ES-I3 (cell line): ENCODE data around the gene ANKRD29.

Experiments used
- H3K36me3 ChIP-seq: 2 replicates; pipeline ENCODE4 v1.6.1; 2013; ENCODE audit warnings: mild to moderate bottlenecking, low read length, control low read depth, moderate library complexity; ENCODE audit not compliant: insufficient read depth
- H3K4me1 ChIP-seq: 2 replicates; pipeline ENCODE4 v1.6.1; 2013; ENCODE audit warnings: mild to moderate bottlenecking, control low read depth, low read length; ENCODE audit not compliant: insufficient read depth
- H3K9ac ChIP-seq: 2 replicates; pipeline ENCODE4 v1.6.1; 2013; ENCODE audit warnings: low read depth, mild to moderate bottlenecking, low read length, moderate library complexity
- H3K9me3 ChIP-seq: 2 replicates; pipeline ENCODE4 v1.6.1; 2013; ENCODE audit warnings: mild to moderate bottlenecking, low read length, moderate library complexity; ENCODE audit not compliant: control insufficient read depth, insufficient read depth

The ANKRD29 gene

GRCh38 chr18:23605941-23606340, 56.8 kb downstream of the ANKRD29 start:
- no peaks in the 10 kb centered on the region for H3K9me3 ChIP-seq
- no peaks in the 10 kb centered on the region for H3K36me3 ChIP-seq
- no peaks in the 10 kb centered on the region for H3K4me1 ChIP-seq
- no peak overlapping the region for H3K9ac ChIP-seq

DNA sequence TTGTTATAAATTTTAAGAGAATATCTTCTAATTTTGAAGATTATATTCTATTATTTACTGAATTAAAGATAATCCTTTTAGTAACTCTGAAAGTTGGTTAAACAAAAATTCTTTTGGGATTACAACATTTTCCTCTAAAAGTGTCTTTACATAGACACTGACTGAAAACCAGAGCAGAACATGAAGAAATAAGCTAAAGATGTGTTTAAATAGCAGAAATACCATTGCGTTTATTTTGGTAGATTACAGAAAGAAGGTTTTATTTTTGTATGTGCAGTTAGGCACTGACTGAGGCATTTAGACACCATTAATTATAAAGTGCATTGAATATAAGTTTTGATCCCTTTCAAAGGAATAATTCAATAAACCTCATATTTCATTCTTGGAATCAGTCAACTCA, 62.9 kb downstream of the ANKRD29 start:
- Histone ChIP-seq H3K4me1 (no peaks in the 10 kb centered on the region), H3K9ac (no peak overlapping the region), H3K9me3 (no peaks in the 10 kb centered on the region), H3K36me3 (no peaks in the 10 kb centered on the region)

DNA sequence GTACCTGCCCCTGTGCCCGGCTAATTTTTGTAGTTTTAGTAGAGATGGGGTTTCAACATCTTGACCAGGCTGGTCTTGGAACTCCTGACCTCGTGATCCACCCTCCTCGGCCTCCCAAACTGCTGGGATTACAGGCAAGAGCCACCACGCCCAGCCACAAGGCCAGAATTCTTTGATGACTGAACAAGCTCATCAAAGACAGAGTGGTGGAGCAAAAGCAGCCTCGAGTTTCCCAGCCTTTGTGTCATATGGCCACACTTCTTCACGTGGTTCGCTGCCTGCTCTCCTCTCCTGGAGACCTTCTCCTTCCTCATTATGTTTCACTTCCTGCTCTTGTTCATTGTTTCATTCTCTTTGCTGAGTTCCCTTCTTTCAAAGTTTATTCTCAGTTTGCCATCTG, 66.5 kb downstream of the ANKRD29 start:
- Histone ChIP-seq H3K36me3 (no peaks in the 10 kb centered on the region), H3K4me1 (no peaks in the 10 kb centered on the region), H3K9ac (no peak overlapping the region), H3K9me3 (no peaks in the 10 kb centered on the region)

DNA sequence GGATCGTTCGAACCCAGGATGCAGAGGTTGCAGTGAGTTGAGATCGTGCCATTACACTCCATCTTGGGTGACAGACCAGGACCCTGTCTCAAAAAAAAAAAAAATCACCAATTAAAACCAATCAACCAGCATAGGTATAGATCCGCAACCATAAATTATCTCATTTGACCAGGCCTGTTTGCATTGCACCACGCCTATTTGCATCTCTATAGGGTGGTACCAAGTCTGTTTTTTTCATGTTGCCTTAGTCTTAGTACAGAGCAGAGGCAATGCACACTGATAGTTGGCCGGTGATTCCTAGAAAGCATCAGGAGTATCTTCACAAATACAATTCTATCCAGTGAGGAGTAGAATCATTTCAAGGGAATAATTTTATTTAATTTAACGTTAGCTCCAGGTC, 67.1 kb downstream of the ANKRD29 start:
- Histone ChIP-seq H3K9me3 (no peaks in the 10 kb centered on the region), H3K36me3 (no peaks in the 10 kb centered on the region), H3K4me1 (no peaks in the 10 kb centered on the region), H3K9ac (no peak overlapping the region)

GRCh38 chr18:23593720-23594119, 69.0 kb downstream of the ANKRD29 start:
- Histone ChIP-seq H3K9ac (no peak overlapping the region), H3K4me1 (no peaks in the 10 kb centered on the region)

DNA sequence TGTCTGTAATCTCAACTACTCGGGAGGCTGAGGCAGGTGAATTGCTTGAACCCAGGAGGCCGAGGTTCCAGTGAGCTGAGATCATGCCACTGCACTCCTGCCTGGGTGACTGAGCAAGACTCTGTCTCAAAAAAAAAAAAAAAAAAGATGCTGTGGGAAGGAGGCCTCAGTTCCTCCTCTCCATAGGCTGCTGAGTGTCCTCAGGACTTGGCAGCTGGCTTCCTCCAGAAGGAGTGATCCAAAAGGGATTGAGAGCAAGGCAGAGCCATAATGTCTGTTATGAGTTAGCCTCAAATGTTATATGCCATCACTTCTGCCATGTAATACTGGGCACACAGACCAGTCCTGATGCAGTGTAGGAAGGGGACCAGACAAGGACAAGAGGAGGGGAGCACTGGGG, 69.8 kb downstream of the ANKRD29 start:
- Histone ChIP-seq H3K9me3 (no peaks in the 10 kb centered on the region), H3K4me1 (no peaks in the 10 kb centered on the region), H3K36me3 (no peaks in the 10 kb centered on the region), H3K9ac (no peak overlapping the region)

More at GRCh38 chr18:23593720-23594119, 69.0 kb downstream of the ANKRD29 start:
- Histone ChIP-seq H3K36me3 (no peaks in the 10 kb centered on the region), H3K9me3 (no peaks in the 10 kb centered on the region)

GRCh38 chr18:23591011-23591410, 71.7 kb downstream of the ANKRD29 start:
- Histone ChIP-seq H3K4me1 (no peaks in the 10 kb centered on the region), H3K9me3 (no peaks in the 10 kb centered on the region), H3K9ac (no peak overlapping the region), H3K36me3 (no peaks in the 10 kb centered on the region)

DNA sequence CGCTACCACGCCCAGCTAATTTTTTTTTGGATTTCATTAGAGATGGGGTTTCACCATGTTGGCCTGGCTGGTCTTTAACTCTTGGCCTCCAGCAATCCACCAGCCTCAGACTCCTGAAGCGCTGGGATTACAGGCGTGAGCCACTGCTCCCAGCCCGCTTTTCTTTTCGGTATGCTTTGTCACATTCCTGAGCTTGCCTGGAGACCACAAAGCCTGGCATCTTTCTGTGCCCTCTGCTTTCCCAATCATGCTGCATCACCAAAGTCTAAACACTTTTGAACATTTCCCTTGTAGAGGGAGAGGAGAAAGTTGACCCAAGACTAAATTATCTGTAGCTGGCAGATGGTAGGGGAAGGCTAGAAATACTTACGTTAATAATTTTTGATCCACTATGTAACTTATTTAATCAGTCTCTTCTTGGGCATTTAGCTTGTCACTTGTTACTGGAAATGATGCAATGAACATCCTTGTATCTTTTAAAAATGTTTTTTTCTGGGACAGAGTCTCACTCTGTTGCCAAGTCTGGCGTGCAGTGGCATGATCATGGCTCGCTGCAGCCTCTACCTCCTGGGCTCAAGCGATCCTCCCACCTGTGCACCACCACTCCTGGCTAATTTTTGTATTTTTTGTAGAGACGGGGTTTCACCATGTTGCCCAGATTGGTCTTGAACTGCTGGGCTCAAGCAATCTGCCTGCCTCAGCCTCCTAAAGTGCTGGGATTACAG, 73.7 kb downstream of the ANKRD29 start:
- Histone ChIP-seq H3K4me1 (no peaks in the 10 kb centered on the region; the same call in 1 of the 2 replicates), H3K36me3 (no peaks in the 10 kb centered on the region), H3K9ac (no peak overlapping the region), H3K9me3 (no peaks in the 10 kb centered on the region)

DNA sequence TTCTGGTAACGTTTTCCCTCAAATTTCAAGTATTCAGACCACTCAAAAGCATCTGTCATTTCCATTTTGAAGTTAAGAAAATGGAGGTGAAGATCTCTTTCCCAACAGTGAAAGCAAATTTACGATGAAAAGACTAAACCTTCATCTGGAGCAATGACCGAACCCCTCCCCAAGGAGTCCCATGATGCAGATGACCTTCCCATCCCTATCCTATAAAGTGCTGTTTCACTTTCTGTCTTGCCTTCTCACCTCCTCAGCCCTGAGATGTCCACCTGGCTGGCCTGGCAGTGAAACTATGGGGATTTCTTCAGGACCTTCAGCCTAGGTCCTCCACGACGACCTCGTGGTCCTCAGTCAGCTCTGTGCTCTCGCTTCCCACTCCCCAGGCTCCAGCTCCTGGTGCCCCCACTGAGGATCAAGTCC, 75.5 kb downstream of the ANKRD29 start:
- Histone ChIP-seq H3K9ac (no peak overlapping the region), H3K4me1 (no peaks in the 10 kb centered on the region; the same call in 1 of the 2 replicates), H3K9me3 (no peaks in the 10 kb centered on the region), H3K36me3 (no peaks in the 10 kb centered on the region)

GRCh38 chr18:23586249-23587196, 76.2 kb downstream of the ANKRD29 start, which contains the start of gene NPC1:
NPC1 (minus strand) TSS chr18:23586506; CDS start chr18:23586343, 163 bp downstream.
- peak within 1 kb of the TSS; percentile 95 for H3K9ac ChIP-seq
- H3K4me1 ChIP-seq, result no peaks in the 10 kb centered on the region; the same call in 1 of the 2 replicates
- H3K36me3 ChIP-seq, result no peaks in the 10 kb centered on the region
- H3K9me3 ChIP-seq, result no peaks in the 10 kb centered on the region

- H3K36me3 ChIP-seq, result no peaks in the 10 kb centered on the region; the same call in 1 of the 2 replicates
- peak overlapping the region; percentile 95 for H3K9ac ChIP-seq
- peaks cover 5% of the 10 kb centered on the region for H3K4me1 ChIP-seq
- no peaks in the 10 kb centered on the region for H3K9me3 ChIP-seq
Measured at GRCh38 chr18:23585897-23586248, 76.8 kb downstream of the ANKRD29 start.

DNA sequence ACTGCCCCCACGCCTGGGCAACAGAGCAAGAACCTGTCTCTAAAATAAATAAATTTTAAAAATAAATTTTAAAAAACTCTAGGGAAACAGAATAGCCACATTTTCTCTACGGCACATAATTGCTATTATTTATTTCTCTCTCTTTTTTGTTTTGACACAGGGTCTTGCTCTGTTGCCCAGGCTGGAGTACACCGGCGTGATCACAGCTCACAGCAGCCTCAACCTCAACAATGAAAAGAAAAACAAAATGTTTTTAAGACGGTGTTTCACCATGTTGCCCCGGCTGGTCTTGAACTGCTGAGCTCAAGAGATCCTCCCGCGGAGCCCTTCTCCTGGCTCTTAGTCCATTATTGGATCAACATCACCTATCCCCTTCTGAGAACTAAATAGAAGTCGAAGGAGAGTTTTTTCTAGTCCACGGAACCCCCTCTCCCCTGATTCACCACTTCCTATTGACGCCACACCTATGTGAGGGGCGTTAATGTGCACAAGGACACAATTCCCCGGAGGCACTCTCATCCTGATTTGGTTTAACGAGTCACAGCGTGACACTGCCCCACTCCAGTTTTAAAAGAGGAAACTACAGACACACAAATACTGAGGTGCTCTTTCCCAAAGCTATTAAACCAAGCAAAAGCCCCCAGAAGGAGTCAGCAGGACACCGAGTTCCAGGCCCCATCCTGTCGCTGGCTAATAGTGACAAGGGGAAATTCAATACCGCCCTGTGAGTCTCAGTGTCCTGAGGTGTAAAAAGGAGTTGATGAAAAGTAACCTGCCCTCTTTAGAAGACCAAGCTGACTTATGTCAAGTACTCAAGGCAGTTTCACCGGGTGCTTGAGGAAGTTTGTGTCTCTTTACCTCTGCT, 77.5 kb downstream of the ANKRD29 start:
- no peaks in the 10 kb centered on the region for H3K9me3 ChIP-seq
- peaks cover 11% of the 10 kb centered on the region for H3K4me1 ChIP-seq
- no peaks in the 10 kb centered on the region; the same call in 1 of the 2 replicates for H3K36me3 ChIP-seq
- H3K9ac ChIP-seq, result peak overlapping the region; percentile 95

GRCh38 chr18:23584019-23584983, 78.4 kb downstream of the ANKRD29 start:
- peaks cover 11% of the 10 kb centered on the region for H3K4me1 ChIP-seq
- no peaks in the 10 kb centered on the region; the same call in 1 of the 2 replicates for H3K36me3 ChIP-seq
- peak overlapping the region; percentile 2; the same call in 1 of the 2 replicates for H3K9ac ChIP-seq
- no peaks in the 10 kb centered on the region for H3K9me3 ChIP-seq
